Endodermal cell (in vitro differentiated cells): ENCODE data around the gene PRPF40B. TPM values are rescaled to one million over a fixed set of nuclear protein-coding genes. Genes with fewer than 3 reads are reported as not detected.

Source experiments
- DNase-seq: peaks from one replicate; pipeline ENCODE4 v3.0.0-alpha.2; 2017
- H3K27ac ChIP-seq: 2 replicates; pipeline ENCODE4 v1.5.1; 2013; ENCODE audit warnings: mild to moderate bottlenecking, low read depth, low read length, moderate library complexity
- H3K27me3 ChIP-seq: 2 replicates; pipeline ENCODE4 v1.6.1; 2013; ENCODE audit warnings: mild to moderate bottlenecking, low read length, moderate library complexity; ENCODE audit not compliant: insufficient read depth, control insufficient read depth, poor library complexity, severe bottlenecking
- H3K36me3 ChIP-seq: 2 replicates; pipeline ENCODE4 v1.7.0; 2013; ENCODE audit warnings: mild to moderate bottlenecking, low read length, moderate library complexity; ENCODE audit not compliant: control insufficient read depth, insufficient read depth
- H3K4me1 ChIP-seq: one replicate; pipeline ENCODE4 v1.7.0; 2013; ENCODE audit warnings: low read length; ENCODE audit not compliant: control insufficient read depth, insufficient read depth
- H3K4me3 ChIP-seq: 2 replicates; pipeline ENCODE4 v1.5.1; 2013; ENCODE audit warnings: mild to moderate bottlenecking, low read length, moderate library complexity
- H3K9ac ChIP-seq: 2 replicates; pipeline ENCODE4 v1.6.1; 2013; ENCODE audit warnings: mild to moderate bottlenecking, low read length, moderate library complexity; ENCODE audit not compliant: poor library complexity, severe bottlenecking; ENCODE audit errors: extremely low read depth
- H3K9me3 ChIP-seq: 2 replicates; pipeline ENCODE4 v1.6.1; 2013; ENCODE audit warnings: mild to moderate bottlenecking, low read length, moderate library complexity; ENCODE audit not compliant: control insufficient read depth
- H3K27ac Mint-ChIP-seq: 2 replicates; pipeline ENCODE4 v1.8.0; 2020; ENCODE audit warnings: mixed read lengths
- H3K27me3 Mint-ChIP-seq: 2 replicates; pipeline ENCODE4 v1.8.0; 2021; ENCODE audit warnings: mild to moderate bottlenecking, mixed read lengths; ENCODE audit not compliant: insufficient read depth
- H3K36me3 Mint-ChIP-seq: 2 replicates; pipeline ENCODE4 v1.8.0; 2020; ENCODE audit warnings: low read depth, mixed read lengths
- H3K4me1 Mint-ChIP-seq: 2 replicates; pipeline ENCODE4 v1.8.0; 2020; ENCODE audit warnings: mixed read lengths
- H3K4me3 Mint-ChIP-seq: 2 replicates; pipeline ENCODE4 v1.8.0; 2020; ENCODE audit warnings: mild to moderate bottlenecking, moderate library complexity, mixed read lengths
- H3K9me3 Mint-ChIP-seq: 2 replicates; pipeline ENCODE4 v1.8.0; 2020; ENCODE audit warnings: mild to moderate bottlenecking, mixed read lengths
- CTCF ChIP-seq: fragments of 200-600 bp; sonication (generic); conservative IDR thresholded peaks from 2 replicates; pipeline ENCODE4 v1.5.0; 2021; ENCODE audit warnings: antibody characterized with exemption, mild to moderate bottlenecking
- WGBS, 2 experiments: methylation state at CpG; one replicate each; pipeline versions ENCODE4 v1.1.5 to v1.1.7; 2013; ENCODE audit warnings: missing lambda C conversion rate in 2 of 2, mixed read lengths in 1 of 2; ENCODE audit not compliant: insufficient coverage in 1 of 2, insufficient read length in 1 of 2; 5-methylcytosine and 5-hydroxymethylcytosine counted together
- total RNA-seq, 2 donors: library from RNA; stranded (reverse); fragmentation: NEBNext Ultra II Directional in 1 of 2; extraction: Animal tissue kit (Norgen Biotek cat#: 25700) in 1 of 2; gene quantifications; 2 replicates in 1 of 2; 3 replicates in 1 of 2; pipeline ENCODE4 v1.2.1, GENCODE V29; 2021

PRPF40B gene
- total RNA-seq, 2 donors from 2014 or later = 33.8 to 45.6 TPM

GRCh38 chr12:49680075-49680474 lies 56.7 kb downstream of the PRPF40B start:
- Histone ChIP-seq H3K4me3 (no peak overlapping the region), H3K36me3 (no peaks in the 10 kb centered on the region), H3K9me3 (no peaks in the 10 kb centered on the region), H3K27me3 (no peaks in the 10 kb centered on the region), H3K4me1 (peaks cover 17% of the 10 kb centered on the region), H3K9ac (no peak overlapping the region), H3K27ac (no peak overlapping the region)
- Mint-ChIP-seq H3K27ac (no peak overlapping the region), H3K27me3 (no peaks in the 10 kb centered on the region), H3K4me3 (no peak overlapping the region), H3K36me3 (no peaks in the 10 kb centered on the region), H3K9me3 (no peaks in the 10 kb centered on the region), H3K4me1 (peaks cover 25% of the 10 kb centered on the region)
- no peak for TF ChIP-seq CTCF
- DNase-seq = no peak
- 87 to 93% methylated on average over 1 of the region's 1 CpG for WGBS, 2 experiments

GRCh38 chr12:49683599-49684309 lies 60.4 kb downstream of the PRPF40B start:
- Histone ChIP-seq H3K9me3 (no peaks in the 10 kb centered on the region), H3K27ac (no peak overlapping the region), H3K36me3 (no peaks in the 10 kb centered on the region), H3K9ac (no peak overlapping the region), H3K4me3 (no peak overlapping the region), H3K4me1 (peaks cover 17% of the 10 kb centered on the region), H3K27me3 (no peaks in the 10 kb centered on the region)
- no peaks in the 10 kb centered on the region for H3K27me3 Mint-ChIP-seq
- H3K9me3 Mint-ChIP-seq = no peaks in the 10 kb centered on the region
- peaks cover 28% of the 10 kb centered on the region for H3K4me1 Mint-ChIP-seq
- DNase-seq = no peak
- no peak overlapping the region for H3K4me3 Mint-ChIP-seq
- WGBS, 2 experiments = 83 to 90% methylated on average over 2 to 3 of the region's 3 CpGs
- H3K36me3 Mint-ChIP-seq = peaks cover 6% of the 10 kb centered on the region
- no peak overlapping the region for H3K27ac Mint-ChIP-seq
- TF ChIP-seq CTCF = no peak

GRCh38 chr12:49684310-49684854 lies 61.0 kb downstream of the PRPF40B start:
- no peak overlapping the region for H3K27ac Mint-ChIP-seq
- H3K27ac ChIP-seq = no peak overlapping the region
- no peaks in the 10 kb centered on the region for H3K36me3 ChIP-seq
- no peak overlapping the region for H3K4me3 Mint-ChIP-seq
- H3K4me1 ChIP-seq = peaks cover 17% of the 10 kb centered on the region
- no peak for TF ChIP-seq CTCF
- 85% methylated on average over 5 of the region's 5 CpGs; no CpG with 5 or more reads in 1 of the 2 experiments for WGBS, 2 experiments
- DNase-seq = no peak
- no peak overlapping the region for H3K9ac ChIP-seq
- H3K4me1 Mint-ChIP-seq = peaks cover 31% of the 10 kb centered on the region
- H3K27me3 ChIP-seq = no peaks in the 10 kb centered on the region
- H3K9me3 Mint-ChIP-seq = no peaks in the 10 kb centered on the region
- H3K9me3 ChIP-seq = no peaks in the 10 kb centered on the region
- no peaks in the 10 kb centered on the region for H3K27me3 Mint-ChIP-seq
- no peak overlapping the region for H3K4me3 ChIP-seq
- peaks cover 6% of the 10 kb centered on the region for H3K36me3 Mint-ChIP-seq
